CD4-positive, alpha-beta T cell treated with Interferon gamma for 1 hour (primary cell): Measurements from ENCODE around the gene MSI2.
"Not testable (repeated sequence)": the region's sequence is repeated elsewhere in the genome, so short reads cannot be mapped to it uniquely, and the experiment has no call there.

Experiments used
- DNase-seq: peaks from one replicate; pipeline ENCODE4 v3.0.0-alpha.2; 2020

Gene MSI2

DNA sequence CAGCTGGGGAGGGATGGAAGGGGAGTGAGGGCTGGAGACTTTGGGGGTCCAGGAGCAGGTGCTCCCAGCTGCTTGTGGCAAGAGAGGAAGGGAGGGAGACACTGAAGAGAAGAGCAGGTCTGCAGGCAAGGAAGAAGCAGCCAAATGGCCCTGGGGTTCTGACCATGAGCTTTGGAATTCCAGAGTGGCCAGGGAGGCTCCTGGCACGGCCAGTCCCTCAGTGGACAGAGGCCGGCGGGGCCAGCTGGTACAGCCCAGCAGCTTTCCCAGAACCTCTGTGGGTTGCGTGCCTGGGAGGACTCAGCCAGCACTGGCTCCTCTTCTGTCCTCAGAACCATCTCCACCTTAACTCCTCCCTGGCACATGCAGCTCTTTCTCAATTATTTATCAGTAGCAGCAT, 233.0 kb downstream of the MSI2 start:
- DNase-seq: no peak

DNA sequence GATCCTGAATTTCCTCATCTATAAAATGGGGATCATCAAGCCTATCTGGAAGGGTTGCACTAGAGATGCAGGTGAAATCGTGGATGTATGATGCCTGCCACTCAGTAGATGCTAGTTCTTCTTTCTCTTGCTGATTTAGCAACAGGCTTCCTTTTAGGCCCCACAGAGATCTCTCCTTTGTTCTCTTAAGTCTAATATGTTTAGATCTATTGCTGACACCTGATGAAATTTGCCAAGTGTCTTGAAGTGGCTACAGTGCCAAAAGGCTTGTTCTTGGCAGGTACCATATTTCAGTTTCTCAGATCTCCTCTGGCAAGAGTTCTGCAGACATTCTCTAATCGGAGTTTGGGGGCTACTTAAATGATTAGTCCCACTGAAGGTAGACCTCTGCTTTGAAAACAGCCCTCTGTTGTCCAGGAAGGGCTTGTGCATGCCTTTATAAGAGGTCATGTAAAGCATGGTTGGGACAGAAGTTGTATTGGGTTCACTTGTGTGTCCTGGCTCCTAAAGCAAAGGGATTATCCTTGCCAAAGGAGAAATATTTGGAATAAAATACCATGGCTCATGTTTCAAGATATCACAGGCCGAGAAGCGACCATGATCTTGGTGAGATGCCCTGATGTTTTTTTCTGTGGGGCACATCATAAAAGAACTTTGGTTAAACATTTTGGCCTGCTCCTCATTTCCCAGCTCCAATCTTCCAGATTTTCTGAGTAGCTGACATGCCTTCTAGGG, 234.0 kb downstream of the MSI2 start:
- no peak for DNase-seq

DNA sequence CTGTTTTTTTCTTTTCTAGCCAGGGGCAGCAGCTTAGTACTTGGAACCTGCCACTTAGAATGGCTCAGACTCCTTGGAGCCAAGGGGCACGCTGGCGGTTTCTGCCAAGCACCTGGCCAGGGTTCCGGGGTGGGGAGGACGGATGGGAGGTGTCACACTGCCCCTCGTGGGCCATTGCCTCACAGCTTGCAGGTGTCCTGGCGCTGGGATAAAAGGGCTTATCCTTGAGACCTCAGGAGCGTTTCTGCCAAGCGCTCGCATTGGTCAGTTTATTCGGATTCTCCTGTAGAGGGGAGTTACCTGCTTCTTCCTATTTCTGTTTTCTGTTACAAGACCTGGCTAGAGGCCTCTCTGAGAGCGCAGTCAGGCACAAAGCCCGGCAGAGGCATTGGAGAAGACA, 234.6 kb downstream of the MSI2 start:
- no peak for DNase-seq

DNA sequence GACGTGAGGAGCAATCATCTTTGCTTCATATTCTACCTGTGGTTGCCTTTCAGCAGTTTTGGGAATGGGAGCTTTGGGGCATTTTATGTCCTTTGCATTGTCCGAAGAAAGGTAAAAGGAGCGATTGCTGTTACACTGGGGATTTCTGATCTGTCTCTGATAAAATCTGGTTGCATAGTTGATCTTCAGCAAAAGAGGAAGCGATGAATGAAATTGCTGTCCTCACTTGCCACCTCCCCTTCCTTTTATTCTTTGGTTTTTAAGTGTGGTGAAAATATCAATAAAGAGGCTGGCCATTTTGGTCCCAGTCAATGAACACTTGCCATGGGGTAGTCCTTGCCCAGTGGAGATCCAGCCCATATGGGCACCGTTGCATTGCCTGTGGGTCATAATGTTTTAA, 236.8 kb downstream of the MSI2 start:
- DNase-seq: no peak

DNA sequence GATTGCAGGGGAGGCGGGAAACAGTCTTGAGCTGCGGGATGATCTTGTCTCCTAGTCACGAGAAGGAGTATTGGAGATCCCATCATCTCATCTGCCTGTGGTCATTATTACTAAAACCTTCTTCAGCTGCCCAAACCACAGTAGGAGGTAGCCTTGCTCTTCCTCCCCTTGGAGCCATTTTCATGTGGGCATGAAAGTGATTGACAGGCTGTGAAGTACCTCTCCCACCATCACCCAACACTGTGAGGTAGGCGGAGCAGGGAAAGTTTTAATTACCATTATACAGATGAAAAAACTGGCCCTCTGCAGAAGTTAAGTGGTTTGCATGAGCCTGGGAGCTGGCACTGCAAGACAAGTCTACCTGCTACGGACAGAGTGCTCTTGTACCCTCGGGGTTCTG, 237.3 kb downstream of the MSI2 start:
- DNase-seq: no peak

DNA sequence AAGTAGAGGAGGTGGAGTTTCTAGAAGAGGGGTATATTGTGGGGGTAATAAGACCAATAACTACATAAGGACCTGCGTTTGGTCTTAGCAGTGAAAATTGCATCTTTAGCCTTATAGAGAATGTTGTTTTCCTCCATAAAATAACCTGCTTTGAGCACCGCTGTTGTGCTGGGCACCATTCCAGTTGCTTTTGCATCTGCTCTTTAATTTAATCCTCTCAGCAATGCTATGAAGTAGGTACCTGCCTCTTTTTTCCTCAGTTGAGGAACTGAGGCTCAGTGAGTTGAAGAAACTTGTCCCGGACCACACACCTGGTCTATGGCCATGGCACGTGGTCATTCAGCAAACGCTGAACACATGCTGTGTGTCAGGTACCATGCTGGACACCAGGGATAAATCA, 238.1 kb downstream of the MSI2 start:
- no peak for DNase-seq

DNA sequence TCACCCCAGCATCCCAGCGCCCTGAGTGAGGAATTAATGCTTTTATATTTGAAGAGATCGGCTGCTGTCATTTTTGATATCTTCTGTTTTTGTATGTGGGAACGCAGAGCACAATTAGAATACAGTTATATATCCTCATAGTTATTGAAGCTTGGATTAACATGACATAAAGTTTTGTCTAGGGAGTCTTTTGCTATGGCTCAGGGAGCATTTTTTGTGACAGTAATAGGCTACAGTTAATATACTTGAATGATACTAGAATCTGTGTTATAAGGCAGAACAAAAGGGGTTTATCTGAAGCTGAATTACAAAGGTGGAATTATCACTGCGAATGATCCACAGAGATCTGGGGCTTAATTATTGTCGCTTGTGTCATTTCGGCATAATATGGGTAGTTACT, 239.4 kb downstream of the MSI2 start:
- DNase-seq: no peak

DNA sequence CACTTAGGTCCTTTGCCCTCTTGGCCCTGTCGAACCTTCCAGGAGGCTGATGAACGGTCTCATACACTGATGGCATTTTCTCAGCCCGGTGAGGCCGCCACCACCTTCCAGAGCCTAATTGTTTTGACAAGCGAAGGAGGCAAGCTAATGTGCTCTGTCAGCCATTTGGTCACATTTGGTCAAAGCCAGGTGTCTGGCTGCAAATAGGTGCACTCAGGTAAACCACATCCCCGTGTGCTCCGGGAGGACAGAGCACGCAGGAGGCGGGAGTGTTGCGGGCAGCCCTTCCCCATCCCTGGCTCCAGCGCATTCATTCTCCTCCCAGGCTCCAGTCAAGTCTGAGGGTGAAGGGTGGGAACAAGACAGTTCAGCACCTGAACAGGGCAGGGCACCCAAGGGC, 240.1 kb downstream of the MSI2 start:
- no peak for DNase-seq

DNA sequence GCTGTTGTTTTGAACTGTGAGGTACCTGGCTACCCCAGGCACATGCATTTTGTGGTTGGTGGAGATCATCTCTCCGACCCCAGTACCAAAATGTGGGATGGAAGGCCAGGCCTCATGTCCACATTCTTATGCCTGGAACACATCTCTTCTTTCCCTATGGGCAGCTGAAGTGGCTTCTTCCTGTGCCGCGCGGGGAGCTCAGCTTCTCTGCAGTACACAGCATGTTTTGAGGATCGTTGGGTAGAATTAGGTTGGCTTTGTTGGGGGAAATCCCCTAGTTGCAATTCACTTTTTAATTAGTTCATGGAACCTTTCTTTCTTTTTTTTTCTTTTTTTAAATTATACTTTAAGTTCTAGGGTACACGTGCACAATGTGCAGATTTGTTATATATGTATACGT, 242.1 kb downstream of the MSI2 start:
- no peak for DNase-seq

DNA sequence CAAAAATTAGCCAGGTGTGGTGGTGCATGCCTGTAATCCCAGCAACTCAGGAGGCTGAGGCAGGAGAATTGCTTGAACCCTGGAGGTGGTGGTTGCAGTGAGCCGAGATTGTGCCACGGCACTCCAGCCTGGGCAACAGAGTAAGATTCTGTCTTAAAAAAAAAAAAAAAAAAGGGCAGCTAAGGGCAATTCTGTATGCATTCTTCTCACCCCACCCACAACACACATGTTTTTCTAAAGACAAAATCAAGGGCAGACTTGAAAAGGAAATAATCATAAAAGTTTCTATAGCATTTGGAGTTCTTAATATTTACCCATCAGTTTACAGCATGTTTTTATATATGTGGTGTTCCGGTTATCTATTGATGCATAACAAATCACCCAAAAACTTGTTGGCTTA, 242.9 kb downstream of the MSI2 start:
- DNase-seq: not testable (repeated sequence)

DNA sequence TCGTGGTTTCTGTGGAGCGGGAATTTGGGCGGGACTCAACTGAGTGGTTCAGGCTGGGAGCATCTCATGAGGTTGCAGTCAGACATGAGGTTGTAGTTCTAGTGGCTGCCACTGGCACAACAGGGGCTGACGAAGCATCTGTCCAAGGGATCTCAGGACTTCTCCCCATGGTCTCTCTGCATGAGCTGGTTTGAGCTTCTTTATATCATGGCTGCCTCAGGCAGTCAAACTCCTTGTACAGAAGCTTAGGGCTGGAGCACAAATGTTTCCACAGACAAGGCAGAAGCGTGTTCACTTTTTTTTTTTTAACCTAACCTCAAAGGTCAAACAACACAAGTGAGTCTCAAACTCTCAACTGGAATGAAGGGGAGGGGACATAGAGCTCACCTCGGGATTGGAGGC, 243.3 kb downstream of the MSI2 start:
- DNase-seq: no peak

DNA sequence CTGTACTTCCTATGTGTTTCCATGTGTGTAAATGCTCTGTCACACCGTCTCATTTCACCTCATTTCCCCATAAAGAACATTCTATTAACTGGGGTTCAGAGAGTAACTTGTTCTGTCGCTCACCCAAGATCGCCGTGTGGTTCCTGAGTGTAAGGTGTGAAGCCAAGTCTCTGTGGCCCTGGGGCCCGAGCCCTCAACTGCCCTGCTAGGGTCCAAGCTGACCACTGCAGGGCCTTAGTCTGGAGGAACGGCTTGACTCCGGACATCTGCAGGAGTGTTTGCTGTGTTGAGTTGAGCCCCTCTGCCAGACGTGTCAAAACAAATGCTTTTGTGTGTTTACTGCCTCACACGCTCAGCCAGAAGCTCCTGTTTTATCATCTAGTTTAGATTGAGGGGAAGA, 244.7 kb downstream of the MSI2 start:
- no peak for DNase-seq

DNA sequence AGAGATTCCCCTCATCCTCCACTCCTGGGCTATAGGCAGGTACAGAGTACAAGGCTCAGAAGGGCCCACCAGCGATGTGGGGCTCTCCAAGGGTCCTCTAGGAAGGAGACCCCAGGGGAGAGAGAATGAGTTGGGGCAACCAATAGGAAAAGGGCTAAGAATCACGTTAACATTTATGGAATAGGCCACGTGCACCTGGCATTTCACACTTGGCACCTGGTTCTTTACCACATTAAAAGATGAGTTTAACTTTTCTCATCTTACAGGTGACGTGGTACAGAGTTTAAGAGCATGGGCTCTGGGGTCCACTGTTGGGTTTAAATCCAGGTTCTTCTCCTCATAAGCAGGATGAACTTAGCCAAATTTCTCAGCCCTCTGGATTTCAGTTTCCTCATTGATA, 245.7 kb downstream of the MSI2 start:
- DNase-seq: no peak

DNA sequence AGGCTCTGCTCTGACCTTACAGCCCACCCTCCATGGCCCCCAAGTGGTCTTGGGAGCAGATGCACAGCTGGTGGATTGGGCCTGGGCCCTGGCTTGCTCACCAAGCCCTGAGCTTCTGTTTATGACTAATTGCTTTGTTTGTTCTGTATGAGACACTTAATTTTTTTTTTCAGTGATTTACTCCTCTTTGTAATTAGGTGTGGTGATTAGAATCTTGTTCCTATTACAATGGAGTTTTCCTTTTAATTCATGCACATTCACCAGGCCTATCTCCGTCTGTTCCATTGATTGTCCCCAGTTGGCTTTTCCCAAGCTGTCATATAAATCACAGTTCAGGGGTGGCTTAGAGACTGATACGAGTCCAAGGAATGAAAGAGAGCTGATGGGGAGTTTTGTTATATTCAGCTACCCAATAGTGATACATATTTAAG, 246.5 kb downstream of the MSI2 start:
- no peak for DNase-seq

DNA sequence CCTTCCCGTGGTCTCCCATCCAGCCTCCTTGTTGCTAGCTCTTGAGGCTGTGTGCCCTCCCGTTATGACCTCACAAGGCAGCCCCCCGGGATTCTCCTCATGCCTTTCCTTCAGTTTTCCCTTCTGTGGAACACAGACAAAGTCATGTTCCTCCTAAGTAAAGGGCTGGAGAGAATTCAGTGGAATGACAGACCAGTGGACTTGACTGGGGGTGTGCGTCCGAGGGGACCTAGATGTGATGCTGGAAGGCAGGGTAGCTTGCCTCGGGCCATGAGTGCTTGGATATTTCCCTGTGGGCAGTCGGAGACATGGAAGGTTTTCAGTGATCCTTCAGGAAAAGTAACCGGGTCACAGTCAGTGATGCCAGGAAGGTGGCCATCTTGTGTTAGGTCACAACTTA, 247.9 kb downstream of the MSI2 start:
- DNase-seq: no peak

DNA sequence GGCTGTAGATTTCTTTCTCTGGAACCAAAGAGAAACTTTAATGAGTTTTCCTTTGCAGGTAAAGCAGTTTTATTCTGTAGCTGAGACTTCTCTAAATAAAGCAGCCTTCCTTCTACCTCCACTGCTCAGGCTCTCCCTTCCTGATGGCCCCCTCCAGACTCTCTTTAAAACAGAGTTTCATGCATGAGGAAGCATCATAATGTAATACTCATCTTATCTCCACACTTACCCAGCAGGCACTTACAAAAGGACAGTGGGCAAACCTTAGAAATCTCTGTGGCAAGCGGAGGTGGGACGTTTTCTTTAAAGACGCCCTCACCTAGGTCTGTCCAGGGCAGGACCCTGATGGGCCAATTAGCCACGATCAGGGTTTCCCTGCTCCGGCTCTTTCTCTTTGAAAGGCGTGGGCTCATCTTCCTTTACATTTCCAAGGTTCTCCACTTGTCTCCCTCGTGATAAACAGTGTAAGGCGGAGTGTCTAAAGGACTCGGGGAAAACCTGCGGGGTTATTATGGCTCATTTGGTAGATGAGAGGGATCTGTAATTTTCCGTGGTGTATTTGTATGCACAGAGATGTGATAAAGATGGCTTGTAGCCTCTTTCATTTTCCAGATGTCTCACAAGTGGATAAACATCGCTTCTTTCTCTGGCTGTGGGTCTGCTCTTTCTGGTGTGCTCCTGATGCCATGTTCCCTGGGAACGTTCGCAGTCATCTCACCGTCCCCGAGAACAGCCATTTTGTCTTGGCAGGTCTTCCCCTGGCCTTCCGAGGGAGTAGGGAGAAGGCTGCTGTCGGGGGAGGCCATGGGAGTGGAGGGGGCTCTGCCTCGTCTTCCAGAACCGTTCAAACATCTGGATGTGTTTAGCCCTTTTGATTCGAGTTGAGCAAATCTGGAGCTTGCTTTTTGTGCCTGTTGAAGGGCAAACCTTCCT, 249.8 kb downstream of the MSI2 start:
- no peak for DNase-seq

DNA sequence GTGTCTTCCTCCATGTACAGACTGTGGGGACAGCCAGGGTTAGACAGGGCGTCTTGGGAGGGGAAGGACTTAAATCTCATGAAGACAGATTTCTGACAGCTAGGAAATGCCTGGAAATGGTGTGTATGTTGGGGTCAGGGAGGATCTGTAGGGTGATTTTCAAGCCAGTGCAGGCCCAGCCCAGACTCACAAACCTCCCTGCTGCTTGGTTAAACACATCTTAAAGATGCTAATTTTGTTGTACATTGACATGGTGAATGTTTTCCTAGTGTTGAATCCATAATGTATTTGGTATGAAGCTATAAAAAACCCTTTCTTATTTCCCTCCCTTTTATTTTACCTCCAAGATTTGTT, 250.4 kb downstream of the MSI2 start:
- no peak for DNase-seq

DNA sequence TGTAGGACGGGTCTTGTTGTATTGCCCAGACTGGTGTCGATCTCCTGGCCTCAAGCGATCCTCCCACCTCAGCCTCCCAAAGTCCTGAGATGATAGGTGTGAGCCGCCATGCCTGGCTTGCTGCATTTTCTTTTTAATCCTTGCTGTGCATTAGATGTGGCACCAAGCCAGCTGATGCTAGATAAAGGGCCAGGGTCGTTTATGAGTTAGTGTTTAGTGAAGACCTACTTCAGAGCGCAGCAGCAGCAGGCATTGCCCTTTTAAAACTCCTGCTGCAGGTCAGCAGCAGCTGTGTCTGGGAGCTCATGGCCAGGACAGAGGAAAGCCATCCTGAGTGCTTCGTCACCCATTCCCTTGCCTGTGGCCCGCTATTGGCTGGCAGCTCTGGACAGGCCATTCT, 251.5 kb downstream of the MSI2 start:
- no peak for DNase-seq

DNA sequence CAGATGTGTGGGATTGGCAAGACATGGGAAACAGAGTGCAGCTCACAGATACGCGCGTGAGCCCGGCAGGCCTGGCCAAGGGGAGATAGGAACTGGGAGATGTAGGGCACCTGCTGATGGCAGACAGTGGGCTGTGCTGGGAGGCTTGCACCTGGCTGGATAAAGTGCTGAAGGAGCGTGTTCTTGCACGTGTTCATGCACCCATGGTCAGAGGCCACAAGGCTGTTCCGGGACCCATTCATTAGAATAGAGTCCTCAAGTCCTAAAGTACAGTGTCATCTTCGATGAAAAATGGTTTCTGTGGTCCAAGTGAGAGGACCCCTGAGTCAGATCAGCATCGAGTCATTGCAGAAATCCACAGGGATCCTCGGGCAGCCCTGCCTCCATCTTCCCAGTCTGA, 252.3 kb downstream of the MSI2 start:
- no peak for DNase-seq

DNA sequence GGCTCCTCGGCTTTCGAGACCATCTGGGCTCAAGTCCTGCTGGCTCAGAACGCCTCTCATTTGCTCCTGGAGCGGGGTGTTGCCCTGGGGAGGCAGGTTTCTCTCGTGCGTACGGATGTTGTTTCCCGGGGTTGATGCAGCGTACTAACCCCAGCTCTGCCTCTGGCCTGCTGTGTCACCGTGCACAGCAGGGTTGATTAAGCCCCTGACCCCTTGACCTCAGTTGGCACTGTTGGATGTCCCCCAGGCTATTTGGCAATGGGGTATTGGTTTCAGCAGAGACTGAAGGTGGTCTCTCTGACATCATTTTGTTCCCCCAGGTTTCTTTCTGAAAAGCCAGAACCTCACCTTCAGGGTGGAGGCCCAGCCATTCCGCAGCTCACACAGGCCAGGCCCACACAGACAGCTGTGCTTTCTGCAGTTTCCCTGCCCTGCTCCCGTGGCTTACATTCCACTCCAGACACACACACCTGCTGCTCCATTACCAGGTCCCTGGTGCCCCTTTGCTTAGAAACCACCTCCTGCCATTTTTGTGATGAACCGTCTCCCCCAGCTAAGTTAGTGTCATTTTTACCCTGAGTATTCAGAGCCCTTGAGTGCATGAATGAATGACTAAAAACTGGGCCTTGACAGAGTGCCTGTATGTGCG, 255.3 kb downstream of the MSI2 start:
- DNase-seq: no peak

DNA sequence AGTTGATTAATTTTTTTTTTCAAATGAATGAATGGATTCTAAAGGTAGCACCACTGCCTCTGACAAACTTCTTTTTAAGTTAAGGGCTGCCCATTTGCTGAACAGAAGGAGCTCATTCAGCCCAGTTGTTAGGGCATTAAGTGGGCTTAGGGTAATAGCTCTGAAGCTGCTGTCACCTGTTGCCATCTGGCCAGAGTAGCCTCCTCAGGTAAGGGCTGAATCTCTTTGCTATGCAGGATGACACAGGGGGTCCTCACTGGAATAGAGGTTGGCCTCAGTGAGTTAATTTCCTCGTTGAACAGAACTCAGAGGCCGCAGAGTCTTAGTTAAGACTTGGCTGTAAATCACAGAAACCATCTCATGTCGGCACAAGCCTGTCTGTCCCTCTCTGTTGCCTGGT, 255.9 kb downstream of the MSI2 start:
- DNase-seq: no peak

DNA sequence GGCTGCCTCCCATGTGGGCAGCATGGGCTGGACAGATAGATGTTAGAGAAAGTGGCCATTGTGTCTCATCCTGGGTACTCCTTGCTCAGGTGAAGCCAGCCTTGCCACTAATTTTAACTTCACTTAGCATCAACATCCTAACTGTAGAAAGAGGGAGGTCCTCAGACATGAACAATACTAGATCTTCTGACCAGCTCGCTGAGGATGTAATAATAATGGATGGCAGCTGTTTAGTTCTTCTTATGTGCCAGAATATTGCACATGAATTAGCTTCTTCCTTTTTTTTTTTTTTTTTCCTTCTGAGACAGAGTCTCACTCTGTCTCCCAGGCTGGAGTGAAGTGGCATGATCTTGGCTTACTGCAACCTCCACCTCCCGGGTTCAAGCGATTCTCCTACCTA, 256.4 kb downstream of the MSI2 start:
- DNase-seq: no peak

DNA sequence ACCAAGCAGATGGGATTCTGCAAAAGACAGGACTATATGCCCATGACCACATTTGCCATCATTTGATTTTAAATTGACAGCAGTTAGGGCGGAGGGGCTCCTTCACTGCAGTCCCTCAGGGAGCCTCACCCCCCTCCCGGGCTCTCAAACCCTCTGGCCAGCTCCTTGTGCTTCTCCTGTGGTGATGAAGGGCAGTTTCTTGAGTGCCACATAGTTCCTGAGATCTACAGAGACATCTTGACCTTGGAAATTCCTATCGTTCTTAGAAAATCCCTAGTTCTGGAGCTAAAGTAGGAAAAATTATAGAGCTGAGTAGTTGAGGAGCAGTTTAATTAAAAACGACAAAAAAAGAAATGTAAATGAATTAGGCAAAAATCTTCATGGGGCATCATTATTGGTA, 257.2 kb downstream of the MSI2 start:
- no peak for DNase-seq

DNA sequence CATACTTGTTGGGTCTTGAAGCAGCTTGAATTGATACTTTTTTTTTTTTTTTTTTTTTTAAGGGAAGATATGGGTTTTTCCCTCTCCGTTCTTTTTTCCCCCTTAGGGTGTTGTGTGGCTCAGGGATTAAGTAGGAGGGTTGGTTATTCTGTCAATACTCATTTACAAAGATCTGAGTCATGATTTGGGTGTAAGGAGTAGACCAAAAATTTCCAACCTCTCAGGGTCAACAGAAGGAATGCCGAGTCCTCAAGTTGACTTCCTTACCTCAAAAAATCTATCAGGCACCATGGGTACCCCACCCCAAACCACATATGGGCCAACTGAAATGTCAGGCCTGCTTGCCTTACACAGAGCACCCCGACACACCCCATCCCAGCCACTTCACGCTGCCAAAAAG, 258.3 kb downstream of the MSI2 start:
- no peak for DNase-seq
